D341Med (cell line): ENCODE measurements around the gene DMAC2.
"Not testable (repeated sequence)": the region's sequence is repeated elsewhere in the genome, so short reads cannot be mapped to it uniquely, and the experiment has no call there.

Source experiments
- DNase-seq: peaks from one replicate; pipeline ENCODE4 v3.0.0; 2012; ENCODE audit warnings: low spot score

Gene DMAC2

GRCh38 chr19:41398598-41398997 is 41.1 kb downstream of the DMAC2 start:
- no peak for DNase-seq

DNA sequence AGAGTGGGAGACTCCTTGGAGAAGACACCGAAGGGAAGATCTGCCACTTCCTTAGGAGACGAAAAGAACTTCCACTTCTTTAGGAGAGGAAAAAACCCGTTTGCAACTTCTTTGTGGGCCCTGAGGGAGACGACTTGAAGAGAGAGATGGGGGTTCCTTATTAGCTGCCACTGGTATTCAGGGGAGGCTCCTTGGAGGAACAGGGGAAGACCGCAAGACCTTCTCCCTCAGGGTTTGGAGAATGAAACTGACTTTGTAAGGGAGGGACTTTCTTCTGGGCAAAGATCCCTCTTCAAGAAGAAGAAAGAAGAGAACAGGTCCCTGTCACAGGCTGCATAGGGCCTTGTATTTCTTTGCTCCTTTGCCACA is 41.7 kb downstream of the DMAC2 start:
- DNase-seq, result no peak

GRCh38 chr19:41397086-41398049 is 42.3 kb downstream of the DMAC2 start, which contains the start of the genes BCKDHA and EXOSC5:
TSS of gene BCKDHA (plus strand) at chr19:41397818. CDS start at chr19:41397828, 10 bp downstream.
TSS of gene EXOSC5 (minus strand) at chr19:41397359. CDS start at chr19:41397328, 31 bp downstream.
- peak; percentile 99 for DNase-seq

DNA sequence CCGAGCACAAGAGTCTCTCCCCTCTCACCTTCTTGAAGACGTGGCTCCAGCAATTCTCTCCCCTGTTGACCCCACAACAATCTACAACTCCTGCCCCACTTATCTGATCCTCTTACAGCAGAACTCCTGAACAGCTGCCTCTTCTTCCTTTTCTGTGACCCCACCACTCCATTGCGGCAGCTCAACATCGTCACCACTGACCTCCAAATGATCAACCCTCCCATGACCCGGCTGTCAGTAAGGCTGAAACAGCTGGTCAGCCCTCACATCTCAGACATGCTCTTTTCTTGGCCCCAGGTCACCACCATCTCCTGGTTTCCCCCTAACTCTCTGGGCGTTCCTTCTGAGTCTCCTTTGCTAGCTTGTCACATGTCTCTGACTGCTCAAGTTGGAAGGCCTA is 44.4 kb downstream of the DMAC2 start:
- DNase-seq, result no peak

DNA sequence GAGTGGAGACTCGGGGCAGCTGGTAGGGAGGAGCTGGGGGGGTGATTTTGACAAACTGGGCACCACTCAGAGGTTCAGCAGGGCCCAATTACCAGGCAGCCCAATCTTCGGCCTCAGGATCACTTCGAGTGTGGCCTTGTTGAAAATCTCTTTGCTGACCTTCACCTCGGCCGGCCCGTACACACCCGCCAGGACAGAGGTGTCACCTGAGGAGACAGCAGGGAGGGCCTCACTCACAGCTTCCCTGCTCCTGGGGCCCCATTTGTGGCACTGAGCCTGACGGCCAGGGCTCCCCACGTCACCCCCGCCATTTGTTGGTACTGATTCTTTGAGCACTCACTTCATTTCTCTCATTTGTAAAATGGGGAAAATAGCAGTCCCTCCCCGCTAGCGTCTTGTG is 46.9 kb downstream of the DMAC2 start:
- no peak for DNase-seq

DNA sequence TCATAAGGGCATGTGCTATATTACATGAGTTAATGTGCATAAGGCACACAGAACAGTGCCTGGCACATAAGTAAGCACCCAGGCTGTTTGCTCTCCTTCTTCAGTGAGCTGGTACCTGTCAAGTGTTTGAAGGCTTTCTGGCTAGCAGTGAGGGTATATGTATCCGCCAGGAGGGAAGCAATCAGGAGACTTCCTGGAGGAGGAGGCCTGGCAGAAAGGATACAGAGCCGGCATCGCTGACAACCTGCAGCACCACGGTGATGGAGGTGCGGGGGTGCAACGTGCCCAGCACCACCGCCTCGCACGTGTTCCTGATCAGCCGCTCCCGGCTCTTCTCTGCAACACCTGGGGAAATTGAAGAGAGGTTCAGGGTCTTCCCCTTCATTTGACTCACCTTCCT is 48.1 kb downstream of the DMAC2 start:
- DNase-seq, result no peak

DNA sequence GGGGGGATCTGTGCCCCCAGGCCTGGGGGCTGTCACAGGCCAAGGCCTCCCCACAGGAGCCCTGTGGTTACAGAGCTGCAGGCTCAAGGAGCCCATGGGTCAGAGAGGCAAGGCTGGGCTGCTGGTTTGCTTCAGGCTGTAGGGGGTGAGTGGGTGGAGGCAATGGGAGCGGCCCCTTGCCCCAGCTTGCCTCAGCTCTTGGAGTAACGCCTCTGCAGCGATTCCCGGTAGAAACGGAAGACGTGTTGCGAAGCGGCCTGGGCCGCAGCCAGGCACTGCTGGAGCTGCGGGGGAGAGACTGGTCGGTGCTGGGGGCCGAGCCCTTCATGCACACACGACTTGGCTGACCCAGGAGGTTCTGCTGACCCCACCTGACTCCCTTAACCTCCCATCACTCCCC is 53.3 kb downstream of the DMAC2 start:
- no peak for DNase-seq

- no peak for DNase-seq
Observed at GRCh38 chr19:41384351-41384750, 55.4 kb downstream of the DMAC2 start.

GRCh38 chr19:41381536-41381935 is 58.2 kb downstream of the DMAC2 start:
- not testable (repeated sequence) for DNase-seq
